PC-9 (cell line): ENCODE measurements around the gene SBF2. TPM values are rescaled to one million over a fixed set of nuclear protein-coding genes. Genes with fewer than 3 reads are reported as not detected.

ENCODE experiments used
- BruUV-seq: library from RNA; stranded (reverse); fragments of 400-500 nt; replicated peaks from 2 replicates; lab custom pipeline; 2021; lab: Mats Ljungman, UMichigan
- CTCF ChIA-PET: fragments of 300-600 bp; sonication (Branson Sonifier 250); formaldehyde crosslinking; loops from one replicate; lab custom pipeline; 2022; ENCODE audit warnings: antibody characterized with exemption; lab: Charles Lee
- POLR2A ChIA-PET: fragments of 300-600 bp; sonication (Branson Sonifier 250); formaldehyde crosslinking; loops from one replicate; lab custom pipeline; 2022; ENCODE audit warnings: antibody characterized with exemption; ENCODE audit not compliant: unreplicated experiment; lab: Charles Lee
- DNase-seq, 2 experiments: peaks; one replicate each; pipeline versions ENCODE4 v3.0.0 to v3.0.0-alpha.2; 2015 to 2022; ENCODE audit warnings: mixed read lengths in 1 of 2
- H2AFZ ChIP-seq: fragments of 200-600 bp; sonication (generic); 2 replicates; pipeline ENCODE4 v1.8.1; 2017; ENCODE audit warnings: antibody characterized with exemption
- H3F3A ChIP-seq: fragments of 200-600 bp; sonication (generic); 2 replicates; pipeline ENCODE4 v1.8.1; 2017; ENCODE audit warnings: antibody characterized with exemption, mild to moderate bottlenecking, low read depth; ENCODE audit not compliant: insufficient read depth
- H3K27ac ChIP-seq: fragments of 200-600 bp; sonication (generic); 2 replicates; pipeline ENCODE4 v1.6.1; 2016; ENCODE audit warnings: mixed run types
- H3K27me3 ChIP-seq: fragments of 200-600 bp; sonication (generic); 2 replicates; pipeline ENCODE4 v1.6.1; 2016; ENCODE audit warnings: low read depth, mixed run types; ENCODE audit not compliant: insufficient read depth
- H3K36me3 ChIP-seq: fragments of 200-600 bp; sonication (generic); 2 replicates; pipeline ENCODE4 v1.6.1; 2016; ENCODE audit warnings: low read depth, mixed run types
- H3K4me1 ChIP-seq: fragments of 200-600 bp; sonication (generic); replicated peaks from 2 replicates; pipeline ENCODE4 v1.6.1; 2016; ENCODE audit warnings: mixed run types; ENCODE audit not compliant: insufficient read depth
- H3K4me2 ChIP-seq: fragments of 200-600 bp; sonication (generic); 2 replicates; pipeline ENCODE4 v1.6.1; 2017; ENCODE audit warnings: mixed run types
- H3K4me3 ChIP-seq: fragments of 200-600 bp; sonication (generic); 2 replicates; pipeline ENCODE4 v1.6.1; 2016; ENCODE audit warnings: mixed run types
- H3K79me2 ChIP-seq: fragments of 200-600 bp; sonication (generic); 2 replicates; pipeline ENCODE4 v1.6.1; 2017; ENCODE audit warnings: low read depth, mixed run types
- H3K9me2 ChIP-seq: fragments of 200-600 bp; sonication (generic); 2 replicates; pipeline ENCODE4 v1.8.1; 2017; ENCODE audit warnings: mild to moderate bottlenecking; ENCODE audit not compliant: insufficient read depth
- H3K9me3 ChIP-seq: fragments of 200-600 bp; sonication (generic); 2 replicates; pipeline ENCODE4 v1.8.1; 2016; ENCODE audit warnings: low read depth; ENCODE audit not compliant: insufficient read depth
- H4K20me1 ChIP-seq: fragments of 200-600 bp; sonication (generic); 2 replicates; pipeline ENCODE4 v1.8.1; 2017; ENCODE audit not compliant: insufficient read depth
- CTCF ChIP-seq: fragments of 200-600 bp; sonication (generic); conservative IDR thresholded peaks from 2 replicates; pipeline ENCODE4 v1.6.1; 2017; ENCODE audit warnings: mixed run types, antibody characterized with exemption, mild to moderate bottlenecking, moderate library complexity
- EZH2 ChIP-seq: fragments of 200-600 bp; sonication (generic); IDR thresholded peaks from 2 replicates; pipeline ENCODE4 v1.8.0; 2017; ENCODE audit warnings: antibody characterized with exemption, low read depth
- intact Hi-C: fragments of 100-400 bp; cut with micrococcal nuclease; formaldehyde crosslinking; loops from one replicate; pipeline ENCODE4 v1.10.0; 2022; ENCODE audit not compliant: unreplicated experiment
- total RNA-seq: library from RNA; stranded (reverse); gene quantifications from 2 replicates; pipeline ENCODE4 v1.2.3, GENCODE V29; 2021

SBF2 gene
- total RNA-seq, 1 experiment from 2014 or later: 18.6 TPM

DNA sequence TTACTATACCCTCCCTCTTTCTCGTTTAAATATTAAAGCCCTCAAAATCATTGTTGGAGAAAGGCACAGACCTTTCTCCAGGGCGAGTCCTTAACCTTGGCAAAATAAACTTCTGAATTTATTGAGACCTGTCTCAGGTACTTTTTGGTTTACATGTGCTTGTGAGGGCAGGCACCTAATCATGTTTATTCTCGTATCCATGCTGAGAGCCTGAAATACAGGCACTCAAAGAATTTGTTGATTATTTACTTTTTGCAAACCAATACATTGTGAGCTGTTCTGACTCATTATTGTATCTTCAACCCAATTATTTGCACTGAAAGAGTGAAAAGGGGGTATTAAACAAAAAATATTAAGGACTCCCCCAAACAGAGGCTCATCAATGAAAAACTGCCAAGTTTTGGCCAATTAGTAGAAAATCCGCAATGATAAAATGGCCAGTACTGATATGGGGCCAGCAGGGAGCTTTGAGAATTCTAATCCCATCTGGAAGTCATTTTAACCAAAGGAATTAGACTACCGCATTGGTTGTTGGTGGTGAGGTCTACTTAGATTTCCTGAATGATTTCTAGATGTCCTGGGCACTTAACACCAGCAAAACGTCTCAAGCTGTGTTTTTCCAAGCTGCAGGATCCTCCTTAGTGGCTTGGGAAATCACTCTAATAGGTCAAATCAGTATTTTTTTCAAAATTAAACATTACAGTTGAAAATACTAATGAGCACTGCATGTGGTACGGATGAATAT, 472.8 kb downstream of the SBF2 start:
- Histone ChIP-seq H3K9me2 (no peaks in the 10 kb centered on the region), H2AFZ (no peak overlapping the region), H3K27ac (no peak overlapping the region), H3F3A (no peaks in the 10 kb centered on the region), H4K20me1 (no peaks in the 10 kb centered on the region), H3K9me3 (no peaks in the 10 kb centered on the region), H3K79me2 (no peaks in the 10 kb centered on the region), H3K4me1 (no peaks in the 10 kb centered on the region), H3K4me2 (no peak overlapping the region), H3K4me3 (no peak overlapping the region), H3K36me3 (no peaks in the 10 kb centered on the region), H3K27me3 (no peaks in the 10 kb centered on the region)
- POLR2A ChIA-PET: no interaction called here
- CTCF ChIA-PET: no interaction called here
- intact Hi-C loops: no loop called here
- BruUV-seq: no TSS peak
- TF ChIP-seq CTCF: no peak
- TF ChIP-seq EZH2: no peak
- no peak for DNase-seq

DNA sequence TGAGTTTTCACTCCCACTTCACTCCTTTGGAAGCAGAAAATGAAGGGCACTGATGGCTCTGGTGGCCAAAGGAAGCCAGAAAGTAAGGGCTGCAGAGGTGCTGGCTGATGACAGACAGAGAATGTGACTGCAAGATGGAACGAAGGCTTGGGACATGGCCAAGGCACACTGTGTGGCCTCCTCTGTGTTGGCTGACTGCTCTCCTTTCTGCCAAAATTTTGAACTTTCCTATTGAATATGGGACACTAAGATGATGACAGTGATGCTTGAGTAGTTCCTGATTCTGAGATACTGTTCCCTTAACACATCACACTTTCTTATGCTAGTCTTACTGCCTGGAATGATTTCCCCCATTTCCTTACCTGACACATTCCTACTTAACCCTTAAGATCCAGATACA, 473.8 kb downstream of the SBF2 start:
- CTCF ChIA-PET: no interaction called here
- H3K27ac ChIP-seq: no peak overlapping the region

GRCh38 chr11:9817191-9817590, 476.8 kb downstream of the SBF2 start:
- Histone ChIP-seq H3K27ac (no peak overlapping the region), H3K9me2 (no peaks in the 10 kb centered on the region), H2AFZ (no peak overlapping the region), H4K20me1 (no peaks in the 10 kb centered on the region), H3K79me2 (no peaks in the 10 kb centered on the region), H3K27me3 (no peaks in the 10 kb centered on the region), H3K36me3 (no peaks in the 10 kb centered on the region), H3K4me3 (no peak overlapping the region), H3K4me2 (no peak overlapping the region), H3F3A (no peaks in the 10 kb centered on the region), H3K4me1 (no peaks in the 10 kb centered on the region), H3K9me3 (no peaks in the 10 kb centered on the region)
- ChIA-PET CTCF (no interaction called here), POLR2A (no interaction called here)
- DNase-seq: no peak
- no peak for TF ChIP-seq EZH2
- no peak for TF ChIP-seq CTCF
- BruUV-seq: no TSS peak
- intact Hi-C loops: no loop called here

More for the DNA sequence above, 473.8 kb downstream of the SBF2 start:
- H3F3A ChIP-seq: no peaks in the 10 kb centered on the region
- no TSS peak for BruUV-seq
- H3K4me2 ChIP-seq: no peak overlapping the region
- no peak overlapping the region for H2AFZ ChIP-seq
- H3K36me3 ChIP-seq: no peaks in the 10 kb centered on the region
- no peak for TF ChIP-seq EZH2
- TF ChIP-seq CTCF: no peak
- H3K4me3 ChIP-seq: no peak overlapping the region
- intact Hi-C loops: no loop called here
- no peaks in the 10 kb centered on the region for H3K79me2 ChIP-seq
- H3K9me2 ChIP-seq: no peaks in the 10 kb centered on the region
- POLR2A ChIA-PET: no interaction called here
- no peaks in the 10 kb centered on the region for H3K9me3 ChIP-seq
- no peaks in the 10 kb centered on the region for H3K27me3 ChIP-seq
- H4K20me1 ChIP-seq: no peaks in the 10 kb centered on the region
- no peaks in the 10 kb centered on the region for H3K4me1 ChIP-seq
- DNase-seq: no peak
